ENCODE data around the gene ATAD1. TPM values are rescaled to one million over a fixed set of nuclear protein-coding genes. Genes with fewer than 3 reads are reported as not detected.
A peak's percentile ranks its signal among the peaks of the same experiment; 100 is the strongest.

The ATAD1 gene
- total and polyA plus RNA-seq, 3 donors from 2014 or later = 68.5 to 162 (median 107) TPM

DNA sequence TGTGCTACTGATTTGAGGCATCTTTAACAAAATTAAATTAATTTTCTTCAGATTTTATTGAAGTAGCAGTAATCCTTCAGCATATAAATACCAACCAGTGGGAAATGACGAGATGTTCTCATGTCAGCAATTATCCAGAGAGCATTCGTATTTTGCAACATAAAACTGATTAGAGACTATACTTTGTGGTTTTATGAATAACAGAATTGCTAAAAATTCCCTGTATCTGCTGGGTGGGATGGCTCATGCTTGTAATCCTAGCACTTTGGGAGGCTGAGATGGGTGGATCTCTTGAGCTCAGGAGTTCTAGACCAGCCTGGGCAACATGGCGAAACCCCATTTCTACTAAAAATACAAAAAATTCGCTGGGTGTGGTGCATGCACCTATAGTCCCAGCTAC is 56.9 kb downstream of the ATAD1 start:
- DNase-seq = no peak
- H3K27ac ChIP-seq = peak overlapping the region in 1 of 2 donors; percentile 44
- no peaks in the 10 kb centered on the region for H3K36me3 ChIP-seq (ENCODE audit: low read depth, missing control alignments)
- H3K27me3 ChIP-seq = no peaks in the 10 kb centered on the region
- no peak for TF ChIP-seq CTCF (IDR thresholded peaks at IDR 0.05)
- no peak for TF ChIP-seq POLR2A (IDR thresholded peaks at IDR 0.05)
- no peaks in the 10 kb centered on the region for H3K9me3 ChIP-seq
- no peak overlapping the region for H3K4me3 ChIP-seq
- no peaks in the 10 kb centered on the region for H3K4me1 ChIP-seq
- WGBS, 2 donors = 69 to 73% methylated on average over 4 of the region's 4 CpGs
- intact Hi-C loops (cut with DNase I; ENCODE audit: low total_unique reads) = no loop called here

DNA sequence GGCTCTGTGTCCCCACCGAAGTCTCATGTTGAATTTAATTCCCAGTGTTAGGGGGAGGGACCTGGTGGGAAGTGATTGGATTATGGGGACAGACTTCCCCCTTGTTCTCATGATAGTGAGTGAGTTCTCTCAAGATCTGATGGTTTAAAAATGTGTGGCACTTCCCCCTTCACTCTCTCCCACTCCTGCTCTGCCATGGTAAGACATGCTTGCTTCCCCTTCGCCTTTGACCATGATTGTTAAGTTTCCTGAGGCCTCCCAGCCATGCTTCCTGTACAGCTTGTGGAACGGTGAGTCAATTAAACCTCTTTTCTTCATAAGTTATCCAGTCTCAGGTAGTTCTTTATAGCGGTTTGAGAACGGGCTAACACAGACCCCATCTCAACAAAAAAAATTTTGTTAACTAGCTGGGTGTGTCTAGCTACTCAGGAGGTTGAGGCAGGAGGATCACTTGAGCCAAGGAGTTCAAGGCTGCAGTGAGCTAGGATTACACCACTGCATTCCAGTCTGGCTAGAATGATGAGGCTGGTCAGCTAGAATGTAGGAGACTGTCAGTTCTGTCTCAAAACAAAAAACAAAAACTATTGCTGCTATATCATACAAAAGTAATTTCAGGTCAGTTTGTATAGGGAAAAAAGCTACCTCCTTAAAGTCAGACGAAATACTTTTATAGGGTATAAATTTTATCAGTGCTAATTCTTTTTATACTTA is 57.7 kb downstream of the ATAD1 start:
- peak overlapping the region; percentile 5 to 27 for H3K27ac ChIP-seq
- 72 to 77% methylated on average over 6 of the region's 6 CpGs for whole genome bisulfite sequencing, 2 donors
- H3K36me3 ChIP-seq (ENCODE audit: low read depth, missing control alignments) = no peaks in the 10 kb centered on the region
- no peak overlapping the region for H3K4me3 ChIP-seq
- no peaks in the 10 kb centered on the region for H3K27me3 ChIP-seq
- no peak for TF ChIP-seq CTCF (IDR thresholded peaks at IDR 0.05)
- DNase-seq = no peak
- H3K9me3 ChIP-seq = no peaks in the 10 kb centered on the region
- H3K4me1 ChIP-seq = no peaks in the 10 kb centered on the region
- intact Hi-C loops (cut with DNase I; ENCODE audit: low total_unique reads) = no loop called here

GRCh38 chr10:87759551-87759950 is 58.5 kb downstream of the ATAD1 start:
- TF ChIP-seq CTCF (IDR thresholded peaks at IDR 0.05) (no peak), POLR2A (IDR thresholded peaks at IDR 0.05) (no peak)

DNA sequence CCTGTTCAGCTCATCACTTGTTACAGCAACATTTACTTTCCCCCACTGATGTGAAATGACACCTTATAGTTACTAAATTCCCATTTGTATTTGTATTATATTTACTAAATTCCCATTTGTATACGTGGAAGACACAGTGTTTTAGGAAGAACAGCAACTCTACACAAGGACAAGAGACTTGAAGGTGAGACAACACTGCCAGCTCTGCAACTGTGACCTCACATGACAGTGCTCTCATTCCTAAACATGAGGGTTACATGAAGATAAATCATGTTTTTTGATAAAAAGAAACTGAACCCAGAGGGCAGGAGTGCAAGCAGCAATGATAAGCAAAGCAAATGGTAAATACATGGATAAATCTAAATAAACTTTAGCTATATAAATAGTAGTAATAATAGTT is 60.3 kb downstream of the ATAD1 start:
- Histone ChIP-seq H3K4me1 (no peaks in the 10 kb centered on the region), H3K9me3 (no peaks in the 10 kb centered on the region), H3K27me3 (no peaks in the 10 kb centered on the region), H3K36me3 (ENCODE audit: low read depth, missing control alignments) (no peaks in the 10 kb centered on the region), H3K27ac (no peak overlapping the region), H3K4me3 (no peak overlapping the region)
- intact Hi-C loops (cut with DNase I; ENCODE audit: low total_unique reads) = no loop called here
- no peak for DNase-seq
- TF ChIP-seq CTCF (IDR thresholded peaks at IDR 0.05) (no peak), POLR2A (IDR thresholded peaks at IDR 0.05) (no peak)
- 79 to 84% methylated on average over 1 of the region's 1 CpG for WGBS, 2 donors

More at GRCh38 chr10:87759551-87759950, 58.5 kb downstream of the ATAD1 start:
- intact Hi-C loops (cut with DNase I; ENCODE audit: low total_unique reads) = no loop called here
- Histone ChIP-seq H3K4me1 (no peaks in the 10 kb centered on the region), H3K4me3 (no peak overlapping the region), H3K9me3 (no peaks in the 10 kb centered on the region), H3K27me3 (no peaks in the 10 kb centered on the region), H3K27ac (peak overlapping the region; percentile 5 to 27), H3K36me3 (ENCODE audit: low read depth, missing control alignments) (no peaks in the 10 kb centered on the region)
- no peak for DNase-seq

Measured in testis (tissue), 3 donors.